Measurements from ENCODE around the gene PARD6G.
A peak's percentile ranks its signal among the peaks of the same experiment; 100 is the strongest.

PARD6G gene

GRCh38 chr18:80200171-80200931 lies 47.0 kb downstream of the PARD6G start:
- Histone ChIP-seq H3K4me2 (ENCODE audit: low read length) (no peak overlapping the region), H3K27ac (ENCODE audit: low read depth, low read length) (no peak overlapping the region)

GRCh38 chr18:80198994-80199748 lies 48.1 kb downstream of the PARD6G start:
- Histone ChIP-seq H3K9me3 (ENCODE audit: control insufficient read depth, insufficient read depth, low read length) (no peaks in the 10 kb centered on the region), H3K4me1 (ENCODE audit: control insufficient read depth, low read length) (no peaks in the 10 kb centered on the region), H3K27me3 (ENCODE audit: control insufficient read depth, low read length) (peaks cover 11% of the 10 kb centered on the region; the same call in 1 of the 2 replicates), H3K79me2 (ENCODE audit: control insufficient read depth, low read length) (no peaks in the 10 kb centered on the region), H4K20me1 (ENCODE audit: control insufficient read depth, insufficient read depth, low read depth, low read length) (no peaks in the 10 kb centered on the region), H3K27ac (ENCODE audit: low read depth, low read length) (no peak overlapping the region), H3F3A (ENCODE audit: control insufficient read depth, insufficient read depth) (no peaks in the 10 kb centered on the region), H3K9me2 (replicated peaks; ENCODE audit: control insufficient read depth, low read length) (no peaks in the 10 kb centered on the region), H3K4me3 (ENCODE audit: low read length) (no peak overlapping the region), H3K36me3 (ENCODE audit: control insufficient read depth, low read length) (no peaks in the 10 kb centered on the region), H3K4me2 (ENCODE audit: low read length) (no peak overlapping the region)
- TF ChIP-seq CTCF (IDR thresholded peaks at IDR 0.05; ENCODE audit: low read depth, low read length, poor library complexity, severe bottlenecking) (no peak), EZH2phosphoT487 (IDR thresholded peaks at IDR 0.05; ENCODE audit: borderline replicate concordance, low read length) (no peak)

More at GRCh38 chr18:80200171-80200931, 47.0 kb downstream of the PARD6G start:
- Histone ChIP-seq H3K9me3 (ENCODE audit: control insufficient read depth, insufficient read depth, low read length) (no peaks in the 10 kb centered on the region), H3K4me1 (ENCODE audit: control insufficient read depth, low read length) (no peaks in the 10 kb centered on the region), H3K79me2 (ENCODE audit: control insufficient read depth, low read length) (no peaks in the 10 kb centered on the region), H4K20me1 (ENCODE audit: control insufficient read depth, insufficient read depth, low read depth, low read length) (no peaks in the 10 kb centered on the region), H3K9me2 (replicated peaks; ENCODE audit: control insufficient read depth, low read length) (no peaks in the 10 kb centered on the region), H3K36me3 (ENCODE audit: control insufficient read depth, low read length) (no peaks in the 10 kb centered on the region), H3F3A (ENCODE audit: control insufficient read depth, insufficient read depth) (no peaks in the 10 kb centered on the region), H3K27me3 (ENCODE audit: control insufficient read depth, low read length) (peaks cover 11% of the 10 kb centered on the region; the same call in 1 of the 2 replicates), H3K4me3 (ENCODE audit: low read length) (no peak overlapping the region)
- TF ChIP-seq CTCF (IDR thresholded peaks at IDR 0.05; ENCODE audit: low read depth, low read length, poor library complexity, severe bottlenecking) = peak; percentile 22
- TF ChIP-seq EZH2phosphoT487 (IDR thresholded peaks at IDR 0.05; ENCODE audit: borderline replicate concordance, low read length) = no peak

GRCh38 chr18:80198391-80198790 lies 48.9 kb downstream of the PARD6G start:
- Histone ChIP-seq H3K36me3 (ENCODE audit: control insufficient read depth, low read length) (no peaks in the 10 kb centered on the region), H3K27me3 (ENCODE audit: control insufficient read depth, low read length) (peaks cover 14% of the 10 kb centered on the region), H3K9me3 (ENCODE audit: control insufficient read depth, insufficient read depth, low read length) (no peaks in the 10 kb centered on the region), H3K9me2 (replicated peaks; ENCODE audit: control insufficient read depth, low read length) (no peaks in the 10 kb centered on the region), H3K4me3 (ENCODE audit: low read length) (no peak overlapping the region), H3K79me2 (ENCODE audit: control insufficient read depth, low read length) (no peaks in the 10 kb centered on the region), H3K4me2 (ENCODE audit: low read length) (no peak overlapping the region), H3F3A (ENCODE audit: control insufficient read depth, insufficient read depth) (no peaks in the 10 kb centered on the region), H3K27ac (ENCODE audit: low read depth, low read length) (no peak overlapping the region), H3K4me1 (ENCODE audit: control insufficient read depth, low read length) (no peaks in the 10 kb centered on the region), H4K20me1 (ENCODE audit: control insufficient read depth, insufficient read depth, low read depth, low read length) (no peaks in the 10 kb centered on the region)
- TF ChIP-seq EZH2phosphoT487 (IDR thresholded peaks at IDR 0.05; ENCODE audit: borderline replicate concordance, low read length) (no peak), CTCF (IDR thresholded peaks at IDR 0.05; ENCODE audit: low read depth, low read length, poor library complexity, severe bottlenecking) (no peak)
